Adipocyte (in vitro differentiated cells): ENCODE data around the gene SEL1L3.
A peak's percentile ranks its signal among the peaks of the same experiment; 100 is the strongest.
"Not testable (repeated sequence)": the region's sequence is repeated elsewhere in the genome, so short reads cannot be mapped to it uniquely, and the experiment has no call there.

ENCODE experiments used
- DNase-seq: peaks from one replicate; pipeline ENCODE4 v3.0.0-alpha.2; 2015; ENCODE audit warnings: low read depth
- H3K27me3 ChIP-seq: replicated peaks from 2 replicates; pipeline ENCODE4 v1.7.0; 2013; ENCODE audit warnings: mild to moderate bottlenecking, low read length, moderate library complexity; ENCODE audit not compliant: control insufficient read depth, insufficient read depth
- H3K36me3 ChIP-seq: 2 replicates; pipeline ENCODE4 v1.7.0; 2013; ENCODE audit warnings: low read length, mild to moderate bottlenecking, moderate library complexity; ENCODE audit not compliant: control insufficient read depth, insufficient read depth, severe bottlenecking
- H3K4me1 ChIP-seq: 2 replicates; pipeline ENCODE4 v1.7.0; 2013; ENCODE audit warnings: mild to moderate bottlenecking, low read length, moderate library complexity; ENCODE audit not compliant: control insufficient read depth, insufficient read depth
- H3K4me3 ChIP-seq: 2 replicates; pipeline ENCODE4 v1.7.0; 2013; ENCODE audit warnings: mild to moderate bottlenecking, low read length, moderate library complexity
- H3K9ac ChIP-seq: 2 replicates; pipeline ENCODE4 v1.7.0; 2013; ENCODE audit warnings: mild to moderate bottlenecking, low read length, moderate library complexity
- H3K9me3 ChIP-seq: 2 replicates; pipeline ENCODE4 v1.7.0; 2013; ENCODE audit warnings: mild to moderate bottlenecking, low read length, moderate library complexity; ENCODE audit not compliant: control insufficient read depth

Gene SEL1L3

DNA sequence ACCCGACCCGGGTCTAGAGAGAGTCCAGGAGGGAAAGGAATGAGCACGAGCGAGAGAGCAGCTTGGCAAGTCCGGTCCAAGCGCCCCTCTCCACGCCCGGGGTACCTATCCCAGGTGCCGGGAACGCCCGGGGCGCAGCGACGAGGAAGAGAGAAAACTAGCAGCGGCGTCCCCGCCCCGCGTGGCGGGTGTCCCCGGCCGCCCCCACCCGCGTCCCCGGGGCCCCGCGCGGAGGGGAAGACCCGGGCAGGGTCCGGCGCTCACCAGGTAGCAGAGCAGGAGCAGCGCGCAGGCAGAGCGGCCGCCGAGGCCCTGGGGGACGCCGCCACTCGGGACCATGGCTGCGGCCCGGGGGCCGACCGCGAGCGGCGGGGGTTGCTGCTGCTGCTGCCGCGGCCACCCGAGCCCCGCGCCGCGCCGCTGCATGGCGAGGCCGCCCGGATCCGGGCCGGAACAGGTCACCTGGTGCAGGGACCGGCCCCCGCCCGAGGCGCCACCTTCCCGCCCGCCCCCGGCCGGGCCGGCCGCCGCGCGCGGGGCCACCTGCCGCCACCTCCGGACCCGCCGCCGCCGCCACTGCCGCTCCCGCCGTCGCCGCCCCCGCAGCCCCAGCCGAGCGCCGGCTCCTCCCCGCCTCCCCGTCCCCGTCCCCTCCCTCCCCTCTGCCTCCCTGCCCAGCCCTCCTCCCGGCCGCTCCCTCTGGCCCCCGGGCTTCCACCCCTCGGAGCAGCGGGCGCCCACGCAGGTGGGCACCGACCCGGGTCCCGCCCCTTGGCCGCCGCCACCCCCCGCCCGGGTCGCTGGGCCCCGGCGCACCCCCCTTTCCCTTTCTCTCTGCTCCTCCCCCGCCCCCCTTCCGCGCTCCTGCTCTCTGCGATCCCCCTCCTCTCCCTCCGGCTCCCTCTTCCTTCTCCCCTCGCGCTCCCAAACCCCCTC is at the start of gene SEL1L3:
Gene SEL1L3 (minus strand): TSS at position 578 of the 936 bp plus-strand sequence. CDS start 152 bp downstream, at position 426.
- peak; percentile 67 for DNase-seq
- H3K9ac ChIP-seq, result peak within 1 kb of the TSS; percentile 45
- peaks cover 3% of the 10 kb centered on the region for H3K27me3 ChIP-seq
- peaks cover 23% of the 10 kb centered on the region for H3K4me1 ChIP-seq
- H3K36me3 ChIP-seq, result no peaks in the 10 kb centered on the region
- peak within 1 kb of the TSS; percentile 71 for H3K4me3 ChIP-seq
- H3K9me3 ChIP-seq, result no peaks in the 10 kb centered on the region

GRCh38 chr4:25911356-25911755 is 48.6 kb upstream of the SEL1L3 start:
- Histone ChIP-seq H3K4me1 (peaks cover 30% of the 10 kb centered on the region), H3K9ac (no peak overlapping the region), H3K27me3 (peaks cover 6% of the 10 kb centered on the region), H3K9me3 (no peaks in the 10 kb centered on the region), H3K36me3 (no peaks in the 10 kb centered on the region), H3K4me3 (no peak overlapping the region)
- no peak for DNase-seq

GRCh38 chr4:25908491-25908901 is 45.7 kb upstream of the SEL1L3 start:
- no peak overlapping the region for H3K9ac ChIP-seq
- H3K36me3 ChIP-seq, result no peaks in the 10 kb centered on the region
- no peak overlapping the region for H3K4me3 ChIP-seq
- no peaks in the 10 kb centered on the region for H3K9me3 ChIP-seq
- peaks cover 11% of the 10 kb centered on the region for H3K4me1 ChIP-seq
- DNase-seq, result peak; percentile 79
- H3K27me3 ChIP-seq, result peaks cover 6% of the 10 kb centered on the region

- H3K9ac ChIP-seq, H3K4me1 ChIP-seq, H3K36me3 ChIP-seq, H3K4me3 ChIP-seq, H3K9me3 ChIP-seq, DNase-seq: not testable (repeated sequence)
- peaks cover 10% of the 10 kb centered on the region for H3K27me3 ChIP-seq
These were observed 43.3 kb upstream of the SEL1L3 start for GRCh38 chr4:25906113-25906512.

- Histone ChIP-seq H3K4me3 (no peak overlapping the region), H3K36me3 (no peaks in the 10 kb centered on the region), H3K27me3 (peaks cover 8% of the 10 kb centered on the region), H3K9me3 (no peaks in the 10 kb centered on the region), H3K9ac (no peak overlapping the region), H3K4me1 (peaks cover 6% of the 10 kb centered on the region)
- DNase-seq, result no peak
These were observed 42.6 kb upstream of the SEL1L3 start for GRCh38 chr4:25905371-25905770.

GRCh38 chr4:25904748-25905082 is 41.9 kb upstream of the SEL1L3 start:
- Histone ChIP-seq H3K36me3 (no peaks in the 10 kb centered on the region), H3K4me1 (peaks cover 9% of the 10 kb centered on the region), H3K27me3 (peaks cover 4% of the 10 kb centered on the region), H3K9ac (no peak overlapping the region), H3K9me3 (no peaks in the 10 kb centered on the region), H3K4me3 (no peak overlapping the region)
- DNase-seq, result no peak

GRCh38 chr4:25903900-25904747 is 41.3 kb upstream of the SEL1L3 start:
- DNase-seq, result no peak
- no peaks in the 10 kb centered on the region for H3K36me3 ChIP-seq
- no peak overlapping the region for H3K4me3 ChIP-seq
- H3K27me3 ChIP-seq, result peaks cover 4% of the 10 kb centered on the region
- no peak overlapping the region for H3K9ac ChIP-seq
- peaks cover 9% of the 10 kb centered on the region for H3K4me1 ChIP-seq
- no peaks in the 10 kb centered on the region for H3K9me3 ChIP-seq

GRCh38 chr4:25901030-25901430 is 38.2 kb upstream of the SEL1L3 start:
- Histone ChIP-seq H3K9ac (no peak overlapping the region), H3K9me3 (no peaks in the 10 kb centered on the region), H3K4me1 (peaks cover 3% of the 10 kb centered on the region), H3K4me3 (no peak overlapping the region), H3K27me3 (peaks cover 4% of the 10 kb centered on the region), H3K36me3 (no peaks in the 10 kb centered on the region)
- DNase-seq, result no peak

DNA sequence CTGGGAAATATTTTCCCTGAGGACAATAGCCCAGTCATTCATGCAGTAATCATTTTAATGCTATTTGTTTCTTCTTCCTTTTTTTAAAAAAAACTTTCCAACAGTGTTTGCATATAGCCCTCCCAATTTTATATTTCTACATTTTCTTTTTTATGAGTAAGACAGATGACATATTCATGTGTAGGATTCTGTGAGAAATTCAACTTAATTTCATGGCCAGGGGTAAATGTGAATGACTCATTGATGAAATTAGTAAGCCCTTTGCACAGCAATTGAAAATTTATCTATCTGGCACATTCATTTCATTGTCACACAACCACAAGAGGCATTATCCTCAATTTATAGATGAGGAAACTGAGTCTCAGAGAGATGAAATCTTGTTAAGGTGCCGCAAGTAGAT is 37.5 kb upstream of the SEL1L3 start:
- Histone ChIP-seq H3K27me3 (peaks cover 4% of the 10 kb centered on the region), H3K9ac (no peak overlapping the region), H3K4me3 (no peak overlapping the region), H3K9me3 (no peaks in the 10 kb centered on the region), H3K36me3 (no peaks in the 10 kb centered on the region), H3K4me1 (peaks cover 3% of the 10 kb centered on the region)
- DNase-seq, result no peak

DNA sequence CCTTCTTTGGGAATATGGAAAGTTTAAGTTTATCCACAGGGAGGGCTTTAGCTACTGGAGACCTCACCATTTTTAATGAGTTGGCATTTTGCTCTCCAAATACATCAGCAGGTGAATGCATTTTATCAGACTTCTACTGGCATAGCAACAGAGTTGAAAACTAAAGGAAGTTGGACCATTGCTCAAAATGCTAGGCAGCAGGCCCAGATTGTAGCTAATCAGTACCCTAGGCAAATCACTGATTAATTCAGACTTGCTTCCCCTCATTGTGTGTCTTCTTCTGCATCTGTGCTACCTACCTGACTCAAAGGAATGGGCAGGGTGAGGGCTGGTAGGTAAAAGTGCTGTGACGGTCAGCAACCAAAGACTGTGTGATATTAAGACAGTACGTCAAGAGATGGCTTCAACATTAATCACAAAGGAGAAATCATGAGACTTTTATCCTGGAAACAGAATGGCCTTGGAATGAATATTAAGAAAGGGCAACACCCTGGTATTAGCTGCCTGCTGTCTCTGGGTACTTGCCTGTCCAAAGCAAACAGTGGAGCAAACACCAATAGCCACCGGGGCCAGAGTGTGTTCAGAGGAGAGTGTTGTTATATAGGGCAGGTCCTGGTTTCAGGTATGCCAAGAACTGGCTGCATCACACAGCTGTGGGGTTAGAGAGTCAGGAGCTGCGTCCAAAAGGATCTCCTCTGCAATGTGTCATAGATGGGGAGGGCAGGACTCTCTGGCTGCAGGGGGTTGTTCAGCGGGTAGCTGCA is 34.2 kb upstream of the SEL1L3 start:
- Histone ChIP-seq H3K9me3 (no peaks in the 10 kb centered on the region), H3K36me3 (no peaks in the 10 kb centered on the region), H3K27me3 (peaks cover 4% of the 10 kb centered on the region), H3K9ac (no peak overlapping the region), H3K4me3 (no peak overlapping the region), H3K4me1 (peaks cover 3% of the 10 kb centered on the region)
- no peak for DNase-seq

DNA sequence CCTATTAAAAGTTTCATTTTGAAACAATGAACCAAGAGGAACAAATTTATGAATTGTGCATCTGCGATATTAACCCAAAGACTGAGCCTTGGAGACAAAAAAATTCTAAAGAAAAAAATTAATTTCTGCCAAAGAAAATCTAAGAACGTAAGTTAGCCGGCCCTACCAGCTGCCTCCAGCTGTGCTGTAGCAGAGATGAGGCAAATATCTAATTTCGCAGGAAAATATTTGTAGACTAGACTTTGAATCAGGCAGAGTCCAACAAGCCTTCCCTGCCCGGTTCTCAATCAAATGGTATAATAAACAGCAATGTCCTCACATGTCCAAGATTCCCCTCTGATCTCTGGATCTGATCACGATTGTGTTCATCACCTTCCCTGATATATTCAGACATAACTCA is 30.0 kb upstream of the SEL1L3 start:
- Histone ChIP-seq H3K4me1 (no peaks in the 10 kb centered on the region), H3K4me3 (no peak overlapping the region), H3K36me3 (no peaks in the 10 kb centered on the region), H3K9me3 (no peaks in the 10 kb centered on the region), H3K9ac (no peak overlapping the region), H3K27me3 (peaks cover 7% of the 10 kb centered on the region)
- DNase-seq, result no peak
